ENCODE data around the gene YEATS2.
"Not testable (repeated sequence)": the region's sequence is repeated elsewhere in the genome, so short reads cannot be mapped to it uniquely, and the experiment has no call there.

The YEATS2 gene

DNA sequence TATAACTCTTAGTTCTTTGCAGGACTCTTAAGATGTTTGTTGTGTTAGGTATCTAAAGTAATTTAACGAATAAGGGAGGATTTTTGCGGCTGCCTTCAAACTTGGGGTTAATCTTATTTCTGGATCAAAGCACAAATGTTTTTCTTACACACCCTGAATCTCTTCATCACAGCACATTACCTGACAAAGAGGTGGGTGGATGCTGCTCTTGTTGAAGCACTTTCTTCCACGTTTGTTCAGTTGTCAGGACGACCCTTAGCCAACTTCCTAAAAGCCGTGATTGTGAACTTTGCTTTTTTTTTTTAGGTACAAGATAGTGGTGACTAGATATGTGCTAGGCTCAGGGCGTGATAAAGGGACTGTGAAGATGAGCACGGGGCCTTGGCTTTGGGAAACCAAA, 36.0 kb downstream of the YEATS2 start:
- DNase-seq (ENCODE audit: low spot score) = no peak
- no peak overlapping the region for H3K27ac ChIP-seq
- H3K4me3 ChIP-seq = no peak overlapping the region
- TF ChIP-seq, protein P1, sequence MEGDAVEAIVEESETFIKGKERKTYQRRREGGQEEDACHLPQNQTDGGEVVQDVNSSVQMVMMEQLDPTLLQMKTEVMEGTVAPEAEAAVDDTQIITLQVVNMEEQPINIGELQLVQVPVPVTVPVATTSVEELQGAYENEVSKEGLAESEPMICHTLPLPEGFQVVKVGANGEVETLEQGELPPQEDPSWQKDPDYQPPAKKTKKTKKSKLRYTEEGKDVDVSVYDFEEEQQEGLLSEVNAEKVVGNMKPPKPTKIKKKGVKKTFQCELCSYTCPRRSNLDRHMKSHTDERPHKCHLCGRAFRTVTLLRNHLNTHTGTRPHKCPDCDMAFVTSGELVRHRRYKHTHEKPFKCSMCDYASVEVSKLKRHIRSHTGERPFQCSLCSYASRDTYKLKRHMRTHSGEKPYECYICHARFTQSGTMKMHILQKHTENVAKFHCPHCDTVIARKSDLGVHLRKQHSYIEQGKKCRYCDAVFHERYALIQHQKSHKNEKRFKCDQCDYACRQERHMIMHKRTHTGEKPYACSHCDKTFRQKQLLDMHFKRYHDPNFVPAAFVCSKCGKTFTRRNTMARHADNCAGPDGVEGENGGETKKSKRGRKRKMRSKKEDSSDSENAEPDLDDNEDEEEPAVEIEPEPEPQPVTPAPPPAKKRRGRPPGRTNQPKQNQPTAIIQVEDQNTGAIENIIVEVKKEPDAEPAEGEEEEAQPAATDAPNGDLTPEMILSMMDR (IDR thresholded peaks at IDR 0.05) = no peak

- DNase-seq (ENCODE audit: low spot score) = no peak
- Histone ChIP-seq H3K27ac (no peak overlapping the region), H3K4me3 (no peak overlapping the region)
- TF ChIP-seq, protein P1 (IDR thresholded peaks at IDR 0.05) = no peak
Measured at GRCh38 chr3:183734750-183735494, 37.3 kb downstream of the YEATS2 start.

DNA sequence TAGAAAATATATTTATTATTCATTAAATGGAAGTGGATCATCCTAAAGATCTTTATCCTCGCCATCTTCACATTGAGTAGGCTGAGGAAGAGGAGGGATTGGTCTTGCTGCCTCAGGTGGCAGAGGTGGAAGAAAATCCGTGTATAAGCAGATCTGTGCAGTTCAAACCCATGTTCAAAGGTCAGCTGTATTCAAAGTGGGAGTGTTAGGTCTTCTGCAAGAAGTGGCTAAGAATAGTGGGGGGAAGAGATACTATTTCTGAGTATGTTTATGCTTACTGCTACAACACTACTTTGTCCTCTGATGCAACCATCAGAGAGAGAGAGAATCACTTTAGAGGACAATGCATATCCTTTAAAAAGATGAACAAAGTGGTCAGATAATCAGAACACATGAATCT, 39.5 kb downstream of the YEATS2 start:
- no peak overlapping the region for H3K4me3 ChIP-seq
- H3K27ac ChIP-seq = no peak overlapping the region
- DNase-seq (ENCODE audit: low spot score) = no peak
- TF ChIP-seq, protein P1 (IDR thresholded peaks at IDR 0.05) = no peak

DNA sequence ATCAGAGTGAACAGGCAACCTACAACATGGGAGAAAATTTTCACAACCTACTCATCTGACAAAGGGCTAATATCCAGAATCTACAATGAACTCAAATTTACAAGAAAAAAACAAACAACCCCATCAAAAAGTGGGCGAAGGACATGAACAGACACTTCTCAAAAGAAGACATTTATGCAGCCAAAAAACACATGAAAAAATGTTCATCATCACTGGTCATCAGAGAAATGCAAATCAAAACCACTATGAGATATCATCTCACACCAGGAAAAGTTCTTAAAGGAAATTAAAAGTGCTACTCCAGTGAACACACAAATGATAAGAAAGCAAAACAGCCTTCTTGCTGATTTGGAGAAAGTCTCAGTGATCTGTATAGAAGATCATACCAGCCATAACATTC, 42.6 kb downstream of the YEATS2 start:
- H3K27ac ChIP-seq; H3K4me3 ChIP-seq; DNase-seq (ENCODE audit: low spot score): not testable (repeated sequence)

- TF ChIP-seq, protein P1 (IDR thresholded peaks at IDR 0.05) = no peak
- DNase-seq (ENCODE audit: low spot score) = no peak
- no peak overlapping the region for H3K4me3 ChIP-seq
- H3K27ac ChIP-seq = no peak overlapping the region
Measured at GRCh38 chr3:183743231-183743630, 45.6 kb downstream of the YEATS2 start.

GRCh38 chr3:183745300-183746098, 47.9 kb downstream of the YEATS2 start:
- TF ChIP-seq, protein P1 (IDR thresholded peaks at IDR 0.05) = no peak
- DNase-seq (ENCODE audit: low spot score) = no peak
- no peak overlapping the region for H3K27ac ChIP-seq
- H3K4me3 ChIP-seq = no peak overlapping the region

GRCh38 chr3:183754052-183754451, 56.5 kb downstream of the YEATS2 start:
- DNase-seq (ENCODE audit: low spot score) = no peak
- H3K27ac ChIP-seq = no peak overlapping the region
- H3K4me3 ChIP-seq = no peak overlapping the region
- TF ChIP-seq, protein P1 (IDR thresholded peaks at IDR 0.05) = no peak
